Glutamatergic neuron (in vitro differentiated cells): ENCODE measurements around the gene FOLR2. TPM values are rescaled to one million over a fixed set of nuclear protein-coding genes. Genes with fewer than 3 reads are reported as not detected.
A peak's percentile ranks its signal among the peaks of the same experiment; 100 is the strongest.

ENCODE experiments used
- DNase-seq: peaks from one replicate; pipeline ENCODE4 v3.0.0; 2022
- H3K27ac Mint-ChIP-seq: one replicate; pipeline ENCODE4 v1.8.0; 2020; ENCODE audit warnings: mild to moderate bottlenecking, mixed read lengths, inconsistent platforms; ENCODE audit not compliant: unreplicated experiment
- H3K27me3 Mint-ChIP-seq: one replicate; pipeline ENCODE4 v1.8.0; 2020; ENCODE audit warnings: mild to moderate bottlenecking, moderate library complexity, mixed read lengths, inconsistent platforms; ENCODE audit not compliant: unreplicated experiment
- H3K36me3 Mint-ChIP-seq: one replicate; pipeline ENCODE4 v1.8.0; 2020; ENCODE audit warnings: mild to moderate bottlenecking, mixed read lengths, inconsistent platforms; ENCODE audit not compliant: unreplicated experiment
- H3K4me1 Mint-ChIP-seq: one replicate; pipeline ENCODE4 v1.8.0; 2020; ENCODE audit warnings: mild to moderate bottlenecking, low read depth, mixed read lengths, inconsistent platforms; ENCODE audit not compliant: unreplicated experiment
- H3K4me3 Mint-ChIP-seq: one replicate; pipeline ENCODE4 v1.8.0; 2020; ENCODE audit warnings: mild to moderate bottlenecking, mixed read lengths, inconsistent platforms; ENCODE audit not compliant: unreplicated experiment
- H3K9me3 Mint-ChIP-seq: one replicate; pipeline ENCODE4 v1.8.0; 2020; ENCODE audit warnings: mild to moderate bottlenecking, moderate library complexity, mixed read lengths, inconsistent platforms; ENCODE audit not compliant: unreplicated experiment
- CTCF ChIP-seq: fragments of 200-600 bp; sonication (generic); IDR thresholded peaks from one replicate; pipeline ENCODE4 v1.5.0; 2021; ENCODE audit not compliant: partially characterized antibody, unreplicated experiment
- total RNA-seq: library from RNA; stranded (reverse); fragmentation: NEBNext Ultra II Directional; extraction: Animal tissue kit (Norgen Biotek cat#: 25700); gene quantifications from one replicate; pipeline ENCODE4 v1.2.1, GENCODE V29; 2021; ENCODE audit not compliant: unreplicated experiment

Gene FOLR2
- total RNA-seq, 1 donor from 2014 or later = not detected

- Mint-ChIP-seq H3K27me3 (peaks cover 38% of the 10 kb centered on the region), H3K9me3 (peaks cover 4% of the 10 kb centered on the region)
- peak; percentile 59 for DNase-seq
Observed at GRCh38 chr11:72239849-72240460, 23.4 kb downstream of the FOLR2 start.

GRCh38 chr11:72240461-72241290 is 24.1 kb downstream of the FOLR2 start:
- TF ChIP-seq CTCF = no peak
- Mint-ChIP-seq H3K27ac (peak overlapping the region; percentile 68), H3K27me3 (peaks cover 38% of the 10 kb centered on the region), H3K36me3 (no peaks in the 10 kb centered on the region), H3K4me3 (peak overlapping the region; percentile 94), H3K9me3 (peaks cover 4% of the 10 kb centered on the region), H3K4me1 (peaks cover 8% of the 10 kb centered on the region)
- DNase-seq = peak; percentile 42

More at GRCh38 chr11:72239849-72240460, 23.4 kb downstream of the FOLR2 start:
- Mint-ChIP-seq H3K36me3 (no peaks in the 10 kb centered on the region), H3K4me1 (peaks cover 8% of the 10 kb centered on the region), H3K4me3 (peak overlapping the region; percentile 94), H3K27ac (no peak overlapping the region)
- no peak for TF ChIP-seq CTCF

- no peak for DNase-seq
- Mint-ChIP-seq H3K4me3 (peak overlapping the region; percentile 62), H3K4me1 (peaks cover 8% of the 10 kb centered on the region), H3K36me3 (no peaks in the 10 kb centered on the region), H3K9me3 (peaks cover 4% of the 10 kb centered on the region), H3K27me3 (peaks cover 38% of the 10 kb centered on the region), H3K27ac (no peak overlapping the region)
- TF ChIP-seq CTCF = no peak
Observed at GRCh38 chr11:72241291-72241781, 24.7 kb downstream of the FOLR2 start.

- TF ChIP-seq CTCF = no peak
- peaks cover 4% of the 10 kb centered on the region for H3K9me3 Mint-ChIP-seq
- peak overlapping the region; percentile 62 for H3K4me3 Mint-ChIP-seq
- peaks cover 8% of the 10 kb centered on the region for H3K4me1 Mint-ChIP-seq
- no peak for DNase-seq
- peaks cover 38% of the 10 kb centered on the region for H3K27me3 Mint-ChIP-seq
- no peaks in the 10 kb centered on the region for H3K36me3 Mint-ChIP-seq
- no peak overlapping the region for H3K27ac Mint-ChIP-seq
Observed at GRCh38 chr11:72242141-72242540, 25.5 kb downstream of the FOLR2 start.
